ENCODE measurements around the gene CPSF2. TPM values are rescaled to one million over a fixed set of nuclear protein-coding genes. Genes with fewer than 3 reads are reported as not detected.

CPSF2 gene
- polyA plus RNA-seq, 1 of the 3 experiments (the other 2 are of a cell fraction) = 11.7 TPM

GRCh38 chr14:92199763-92200162, 78.0 kb downstream of the CPSF2 start:
- no peak overlapping the region for H2AFZ ChIP-seq (ENCODE audit: low read depth)
- TF ChIP-seq, protein P1, sequence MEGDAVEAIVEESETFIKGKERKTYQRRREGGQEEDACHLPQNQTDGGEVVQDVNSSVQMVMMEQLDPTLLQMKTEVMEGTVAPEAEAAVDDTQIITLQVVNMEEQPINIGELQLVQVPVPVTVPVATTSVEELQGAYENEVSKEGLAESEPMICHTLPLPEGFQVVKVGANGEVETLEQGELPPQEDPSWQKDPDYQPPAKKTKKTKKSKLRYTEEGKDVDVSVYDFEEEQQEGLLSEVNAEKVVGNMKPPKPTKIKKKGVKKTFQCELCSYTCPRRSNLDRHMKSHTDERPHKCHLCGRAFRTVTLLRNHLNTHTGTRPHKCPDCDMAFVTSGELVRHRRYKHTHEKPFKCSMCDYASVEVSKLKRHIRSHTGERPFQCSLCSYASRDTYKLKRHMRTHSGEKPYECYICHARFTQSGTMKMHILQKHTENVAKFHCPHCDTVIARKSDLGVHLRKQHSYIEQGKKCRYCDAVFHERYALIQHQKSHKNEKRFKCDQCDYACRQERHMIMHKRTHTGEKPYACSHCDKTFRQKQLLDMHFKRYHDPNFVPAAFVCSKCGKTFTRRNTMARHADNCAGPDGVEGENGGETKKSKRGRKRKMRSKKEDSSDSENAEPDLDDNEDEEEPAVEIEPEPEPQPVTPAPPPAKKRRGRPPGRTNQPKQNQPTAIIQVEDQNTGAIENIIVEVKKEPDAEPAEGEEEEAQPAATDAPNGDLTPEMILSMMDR (IDR thresholded peaks at IDR 0.05) = 0 out of 2 replicates have a peak, but pooled peaks have one; percentile 7
- TF ChIP-seq GABPA (IDR thresholded peaks at IDR 0.05; ENCODE audit: low read depth) = no peak
- no peaks in the 10 kb centered on the region for H3F3A ChIP-seq (replicated peaks; ENCODE audit: insufficient read depth)
- no peaks in the 10 kb centered on the region for H3K4me1 ChIP-seq (ENCODE audit: control insufficient read depth in 1 of 2, insufficient read depth in 2 of 2, low read depth in 1 of 2, low read length in 1 of 2)
- H3K9me2 ChIP-seq = no peaks in the 10 kb centered on the region
- no peaks in the 10 kb centered on the region for H3K36me3 ChIP-seq (replicated peaks in 1 of 2; ENCODE audit: control insufficient read depth in 1 of 2, insufficient read depth in 2 of 2, low read length in 1 of 2)
- no peaks in the 10 kb centered on the region for H3K79me2 ChIP-seq (ENCODE audit: insufficient read depth)
- CTCF ChIA-PET = no interaction called here
- peaks cover 53% of the 10 kb centered on the region for H3K27me3 ChIP-seq (ENCODE audit: insufficient read depth)
- H4K20me1 ChIP-seq (ENCODE audit: insufficient read depth) = no peaks in the 10 kb centered on the region
- H3K27ac ChIP-seq (ENCODE audit: low read depth in 2 of 2, low read length in 1 of 2) = no peak overlapping the region
- no peak overlapping the region for H3K4me2 ChIP-seq
- 3% methylated on average over 5 of the region's 6 CpGs for WGBS (ENCODE audit: low lambda C conversion rate)
- no peak for DNase-seq
- POLR2A ChIA-PET = no interaction called here
- no peak overlapping the region for H3K9ac ChIP-seq
- no peaks in the 10 kb centered on the region for H3K9me3 ChIP-seq
- H3K4me3 ChIP-seq (ENCODE audit: low read depth in 2 of 2, low read length in 1 of 2) = no peak overlapping the region

DNA sequence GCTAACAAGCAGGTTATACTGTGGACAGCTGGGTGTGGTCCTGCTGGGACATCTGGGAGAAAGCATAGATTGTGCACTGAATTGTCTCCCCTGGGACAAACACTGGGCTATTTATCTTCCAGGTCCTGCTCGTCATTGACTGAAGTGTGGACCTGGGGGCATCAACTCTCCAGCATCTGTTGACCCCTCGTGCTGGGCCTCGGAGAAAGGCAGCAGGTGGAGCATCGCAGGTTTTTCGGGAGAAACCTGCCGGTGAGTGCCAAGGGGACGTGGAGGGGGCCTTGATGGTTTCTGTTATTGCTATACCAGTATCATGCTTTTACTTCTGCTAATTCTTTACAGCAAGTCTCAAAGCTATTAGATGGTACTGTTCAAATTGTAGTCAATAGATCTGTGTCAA, 81.3 kb downstream of the CPSF2 start:
- H3K36me3 ChIP-seq (replicated peaks in 1 of 2; ENCODE audit: control insufficient read depth in 1 of 2, insufficient read depth in 2 of 2, low read length in 1 of 2) = no peaks in the 10 kb centered on the region
- WGBS (ENCODE audit: low lambda C conversion rate) = 3% methylated on average over 7 of the region's 7 CpGs
- H3K4me3 ChIP-seq (ENCODE audit: low read depth in 2 of 2, low read length in 1 of 2) = no peak overlapping the region
- H3K9me2 ChIP-seq = no peaks in the 10 kb centered on the region
- no peak overlapping the region for H3K4me2 ChIP-seq
- peaks cover 60% of the 10 kb centered on the region for H3K27me3 ChIP-seq (ENCODE audit: insufficient read depth)
- no peak overlapping the region for H3K27ac ChIP-seq (ENCODE audit: low read depth in 2 of 2, low read length in 1 of 2)
- no peak overlapping the region for H3K9ac ChIP-seq
- H3K4me1 ChIP-seq (ENCODE audit: control insufficient read depth in 1 of 2, insufficient read depth in 2 of 2, low read depth in 1 of 2, low read length in 1 of 2) = no peaks in the 10 kb centered on the region
- TF ChIP-seq, protein P2, sequence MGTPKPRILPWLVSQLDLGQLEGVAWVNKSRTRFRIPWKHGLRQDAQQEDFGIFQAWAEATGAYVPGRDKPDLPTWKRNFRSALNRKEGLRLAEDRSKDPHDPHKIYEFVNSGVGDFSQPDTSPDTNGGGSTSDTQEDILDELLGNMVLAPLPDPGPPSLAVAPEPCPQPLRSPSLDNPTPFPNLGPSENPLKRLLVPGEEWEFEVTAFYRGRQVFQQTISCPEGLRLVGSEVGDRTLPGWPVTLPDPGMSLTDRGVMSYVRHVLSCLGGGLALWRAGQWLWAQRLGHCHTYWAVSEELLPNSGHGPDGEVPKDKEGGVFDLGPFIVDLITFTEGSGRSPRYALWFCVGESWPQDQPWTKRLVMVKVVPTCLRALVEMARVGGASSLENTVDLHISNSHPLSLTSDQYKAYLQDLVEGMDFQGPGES (IDR thresholded peaks at IDR 0.05; ENCODE audit: low read depth, low read length) = no peak
- POLR2A ChIA-PET = no interaction called here
- H3K9me3 ChIP-seq = no peaks in the 10 kb centered on the region
- no peaks in the 10 kb centered on the region for H3K79me2 ChIP-seq (ENCODE audit: insufficient read depth)
- no peak for DNase-seq
- no peak overlapping the region for H2AFZ ChIP-seq (ENCODE audit: low read depth)
- H3F3A ChIP-seq (replicated peaks; ENCODE audit: insufficient read depth) = no peaks in the 10 kb centered on the region
- H4K20me1 ChIP-seq (ENCODE audit: insufficient read depth) = no peaks in the 10 kb centered on the region
- CTCF ChIA-PET = no interaction called here

DNA sequence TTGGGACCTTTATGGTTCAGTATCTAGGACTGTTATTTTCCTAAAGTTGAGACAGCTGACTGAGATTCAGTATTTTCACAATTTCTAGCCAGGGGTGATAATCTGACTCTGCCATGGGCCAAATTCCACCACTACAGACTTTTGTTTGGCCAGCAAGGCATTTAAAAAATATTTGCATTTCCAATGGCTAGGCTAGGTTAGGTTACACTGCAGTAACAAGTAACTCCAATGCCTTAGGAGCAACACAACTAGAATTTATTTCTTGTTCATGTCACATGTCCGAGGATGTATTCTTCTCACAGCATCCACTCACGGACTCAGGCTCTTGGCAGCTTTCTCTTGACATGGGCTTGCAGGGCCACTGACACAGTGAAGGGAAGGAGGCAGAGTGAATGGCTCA, 83.0 kb downstream of the CPSF2 start:
- peaks cover 43% of the 10 kb centered on the region for H3K27me3 ChIP-seq (ENCODE audit: insufficient read depth)
- no peaks in the 10 kb centered on the region for H4K20me1 ChIP-seq (ENCODE audit: insufficient read depth)
- H3K79me2 ChIP-seq (ENCODE audit: insufficient read depth) = no peaks in the 10 kb centered on the region
- no peaks in the 10 kb centered on the region for H3K9me3 ChIP-seq
- no peak overlapping the region for H3K9ac ChIP-seq
- no peak overlapping the region for H2AFZ ChIP-seq (ENCODE audit: low read depth)
- H3K27ac ChIP-seq (ENCODE audit: low read depth in 2 of 2, low read length in 1 of 2) = no peak overlapping the region
- ChIA-PET POLR2A (no interaction called here), CTCF (no interaction called here)
- H3K36me3 ChIP-seq (replicated peaks in 1 of 2; ENCODE audit: control insufficient read depth in 1 of 2, insufficient read depth in 2 of 2, low read length in 1 of 2) = no peaks in the 10 kb centered on the region
- TF ChIP-seq NRF1 (IDR thresholded peaks at IDR 0.05; ENCODE audit: low read depth, low read length) = no peak
- no peak for TF ChIP-seq CHD2 (IDR thresholded peaks at IDR 0.05; ENCODE audit: low read length, partially characterized antibody)
- no peak for TF ChIP-seq EZH2phosphoT487 (IDR thresholded peaks at IDR 0.05; ENCODE audit: borderline replicate concordance, low read depth)
- no peak for TF ChIP-seq RXRA (IDR thresholded peaks at IDR 0.05; ENCODE audit: borderline replicate concordance, low read depth)
- no peak for TF ChIP-seq RCOR1 (IDR thresholded peaks at IDR 0.05; ENCODE audit: low read length)
- TF ChIP-seq JUND (IDR thresholded peaks at IDR 0.05) = no peak
- no peak for TF ChIP-seq MAX (IDR thresholded peaks at IDR 0.05; ENCODE audit: low read depth)
- TF ChIP-seq YY1 (IDR thresholded peaks at IDR 0.05; ENCODE audit: low read depth) = no peak
- TF ChIP-seq POLR2AphosphoS5 (IDR thresholded peaks at IDR 0.05; ENCODE audit: low read depth, low read length) = no peak
- TF ChIP-seq FOXM1 (IDR thresholded peaks at IDR 0.05; ENCODE audit: low read depth) = no peak
- no peak for TF ChIP-seq ELF1 (IDR thresholded peaks at IDR 0.05)
- no peak overlapping the region for H3K4me3 ChIP-seq (ENCODE audit: low read depth in 2 of 2, low read length in 1 of 2)
- H3K4me2 ChIP-seq = no peak overlapping the region
- 0% methylated on average over 2 of the region's 2 CpGs for WGBS (ENCODE audit: low lambda C conversion rate)
- H3K9me2 ChIP-seq = no peaks in the 10 kb centered on the region
- DNase-seq = no peak
- H3K4me1 ChIP-seq (ENCODE audit: control insufficient read depth in 1 of 2, insufficient read depth in 2 of 2, low read depth in 1 of 2, low read length in 1 of 2) = no peaks in the 10 kb centered on the region
- no peaks in the 10 kb centered on the region for H3F3A ChIP-seq (replicated peaks; ENCODE audit: insufficient read depth)
